Measurements from ENCODE around the gene VGLL4. TPM values are rescaled to one million over a fixed set of nuclear protein-coding genes. Genes with fewer than 3 reads are reported as not detected.

Gene VGLL4
- total RNA-seq, 2 experiments from 2014 or later, result 36.1 to 74.5 TPM

DNA sequence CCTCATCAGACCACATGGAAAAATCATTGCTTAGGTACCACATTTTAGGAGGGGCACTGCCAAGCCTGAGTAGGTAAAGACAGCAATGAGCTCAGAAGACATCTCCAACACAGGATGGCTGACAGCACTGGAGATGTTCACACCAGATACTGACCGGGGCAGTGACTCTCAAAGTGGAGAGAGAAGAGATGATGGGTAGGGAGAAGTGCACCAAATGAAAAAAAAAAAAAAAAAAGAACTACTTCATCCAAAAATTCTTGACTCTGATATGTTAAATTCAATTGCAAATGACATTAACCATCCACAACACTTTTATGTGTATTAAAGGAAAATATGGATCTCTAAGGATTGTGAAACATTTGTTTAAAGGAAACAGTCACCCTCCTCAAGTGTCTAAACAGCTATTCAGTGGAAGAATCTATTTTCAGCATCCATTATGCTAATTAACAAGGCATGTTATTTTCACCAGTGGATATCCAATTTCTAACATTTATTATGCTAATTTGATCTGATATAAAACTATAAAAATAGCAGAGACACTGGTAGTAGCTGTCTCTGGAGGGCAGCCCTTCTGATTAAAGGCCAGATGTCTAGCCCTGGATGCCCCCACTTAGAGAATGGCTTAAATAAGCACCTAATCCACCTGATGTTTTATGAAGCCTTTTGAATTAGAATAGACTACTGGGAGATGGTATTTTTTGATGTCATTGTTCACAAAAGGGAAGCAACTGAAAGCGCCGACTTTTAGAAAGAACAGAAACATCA, 48.2 kb upstream of the VGLL4 start:
- TF ChIP-seq EZH2phosphoT487 (IDR thresholded peaks at IDR 0.05; ENCODE audit: borderline replicate concordance, low read depth, low read length), result no peak
- TF ChIP-seq, protein P1, sequence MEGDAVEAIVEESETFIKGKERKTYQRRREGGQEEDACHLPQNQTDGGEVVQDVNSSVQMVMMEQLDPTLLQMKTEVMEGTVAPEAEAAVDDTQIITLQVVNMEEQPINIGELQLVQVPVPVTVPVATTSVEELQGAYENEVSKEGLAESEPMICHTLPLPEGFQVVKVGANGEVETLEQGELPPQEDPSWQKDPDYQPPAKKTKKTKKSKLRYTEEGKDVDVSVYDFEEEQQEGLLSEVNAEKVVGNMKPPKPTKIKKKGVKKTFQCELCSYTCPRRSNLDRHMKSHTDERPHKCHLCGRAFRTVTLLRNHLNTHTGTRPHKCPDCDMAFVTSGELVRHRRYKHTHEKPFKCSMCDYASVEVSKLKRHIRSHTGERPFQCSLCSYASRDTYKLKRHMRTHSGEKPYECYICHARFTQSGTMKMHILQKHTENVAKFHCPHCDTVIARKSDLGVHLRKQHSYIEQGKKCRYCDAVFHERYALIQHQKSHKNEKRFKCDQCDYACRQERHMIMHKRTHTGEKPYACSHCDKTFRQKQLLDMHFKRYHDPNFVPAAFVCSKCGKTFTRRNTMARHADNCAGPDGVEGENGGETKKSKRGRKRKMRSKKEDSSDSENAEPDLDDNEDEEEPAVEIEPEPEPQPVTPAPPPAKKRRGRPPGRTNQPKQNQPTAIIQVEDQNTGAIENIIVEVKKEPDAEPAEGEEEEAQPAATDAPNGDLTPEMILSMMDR (conservative IDR thresholded peaks at IDR 0.05; ENCODE audit: low read length), result no peak
- H3K4me3 ChIP-seq (ENCODE audit: low read depth, low read length, poor library complexity, severe bottlenecking), result no peak overlapping the region
- ChIA-PET POLR2A (interaction anchor here (0.6 to 0.7 kb wide), 5 partner anchors 10 to 384 kb away, joined by 3 to 8 read pairs (median 5); no protein-coding TSS in a partner anchor), CTCF (ENCODE audit: unreplicated experiment) (interaction anchor here (0.6 kb wide), 1 partner anchor 42 kb away, joined by 3 read pairs; no protein-coding TSS in a partner anchor)
- no peaks in the 10 kb centered on the region for H4K20me1 ChIP-seq (ENCODE audit: insufficient read depth, low read length)
- no TSS peak for BruUV-seq (replicated peaks)
- no peak overlapping the region for H2AFZ ChIP-seq (ENCODE audit: low read length)
- no peak overlapping the region for H3K4me2 ChIP-seq (ENCODE audit: low read length)
- no peaks in the 10 kb centered on the region for H3K4me1 ChIP-seq (ENCODE audit: insufficient read depth, low read length, poor library complexity, severe bottlenecking)
- H3K79me2 ChIP-seq (ENCODE audit: insufficient read depth, low read depth, low read length), result no peaks in the 10 kb centered on the region
- no peaks in the 10 kb centered on the region for H3K9me2 ChIP-seq (ENCODE audit: insufficient read depth, low read length)
- no peak for DNase-seq (ENCODE audit: low spot score)
- no peaks in the 10 kb centered on the region for H3K9me3 ChIP-seq (ENCODE audit: low read length)
- no peaks in the 10 kb centered on the region; the same call in none of the 2 replicates for H3K36me3 ChIP-seq (ENCODE audit: insufficient read depth, low read length)
- H3K27ac ChIP-seq (ENCODE audit: low read depth, low read length, poor library complexity, severe bottlenecking), result no peak overlapping the region
- intact Hi-C loops (cut with micrococcal nuclease; ENCODE audit: unreplicated experiment), result no loop called here

DNA sequence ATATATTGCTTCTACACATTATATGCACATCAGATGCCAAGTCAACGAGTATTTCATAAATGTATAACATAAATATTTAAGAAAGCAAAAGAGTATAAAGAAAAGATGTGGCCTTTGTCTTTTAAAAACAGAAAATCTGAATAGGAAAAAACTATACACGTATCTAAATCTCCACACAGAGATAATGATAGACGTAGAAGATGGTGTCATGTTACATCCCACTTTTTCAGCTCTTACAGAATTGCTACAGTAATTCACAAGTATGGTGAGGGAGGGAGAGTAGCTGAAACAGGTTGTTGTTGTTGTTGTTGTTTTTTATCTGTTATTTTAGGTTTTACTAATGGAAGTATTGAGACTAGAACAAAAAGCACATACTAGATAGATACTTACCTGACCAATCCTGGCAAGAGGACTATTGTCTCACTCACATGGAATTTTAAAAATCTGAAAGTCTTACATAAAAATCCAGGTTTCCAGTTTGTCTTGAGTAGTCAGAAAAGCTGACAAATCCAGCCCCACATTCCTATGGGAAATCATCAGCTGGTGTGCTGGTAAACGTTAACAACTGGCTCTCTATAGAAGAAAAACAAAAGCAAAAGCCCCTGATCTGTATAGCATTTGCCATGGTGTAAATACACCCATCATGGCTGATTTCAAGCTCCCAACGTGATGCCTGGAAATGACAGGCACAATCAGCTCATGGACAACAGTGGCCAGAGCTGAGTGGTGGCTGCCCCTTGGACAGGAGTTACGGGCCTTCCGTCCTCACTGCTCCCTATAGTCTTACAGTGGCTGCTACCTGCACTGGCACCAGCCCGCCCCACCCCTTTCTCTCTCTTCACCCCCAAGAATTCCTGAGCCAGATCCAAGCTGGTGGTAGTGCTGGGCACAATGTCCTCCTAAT, 47.4 kb upstream of the VGLL4 start:
- Histone ChIP-seq H3K79me2 (ENCODE audit: insufficient read depth, low read depth, low read length) (no peaks in the 10 kb centered on the region), H3K9me3 (ENCODE audit: low read length) (no peaks in the 10 kb centered on the region), H3K27ac (ENCODE audit: low read depth, low read length, poor library complexity, severe bottlenecking) (no peak overlapping the region), H3K9me2 (ENCODE audit: insufficient read depth, low read length) (no peaks in the 10 kb centered on the region), H3K4me3 (ENCODE audit: low read depth, low read length, poor library complexity, severe bottlenecking) (no peak overlapping the region), H4K20me1 (ENCODE audit: insufficient read depth, low read length) (no peaks in the 10 kb centered on the region), H3K4me1 (ENCODE audit: insufficient read depth, low read length, poor library complexity, severe bottlenecking) (no peaks in the 10 kb centered on the region), H3K4me2 (ENCODE audit: low read length) (no peak overlapping the region), H2AFZ (ENCODE audit: low read length) (no peak overlapping the region), H3K36me3 (ENCODE audit: insufficient read depth, low read length) (no peaks in the 10 kb centered on the region; the same call in none of the 2 replicates)
- no peak for DNase-seq (ENCODE audit: low spot score)
- BruUV-seq (replicated peaks), result no TSS peak
- intact Hi-C loops (cut with micrococcal nuclease; ENCODE audit: unreplicated experiment), result no loop called here
- POLR2A ChIA-PET, result interaction anchor here (0.6 to 0.7 kb wide), 4 partner anchors 11 to 1257 kb away, joined by 3 to 5 read pairs (median 4); no protein-coding TSS in a partner anchor
- CTCF ChIA-PET (ENCODE audit: unreplicated experiment), result interaction anchor here (0.6 kb wide), 1 partner anchor 41 kb away, joined by 3 read pairs; no protein-coding TSS in a partner anchor
- no peak for TF ChIP-seq EZH2phosphoT487 (IDR thresholded peaks at IDR 0.05; ENCODE audit: borderline replicate concordance, low read depth, low read length)
- TF ChIP-seq, protein P1 (conservative IDR thresholded peaks at IDR 0.05; ENCODE audit: low read length), result no peak

Data from OCI-LY7 (cell line).